NCI-H748 (cell line): ENCODE measurements around the gene CTNND1.

Source experiments
- DNase-seq: peaks from one replicate; lab custom pipeline; 2025; ENCODE audit not compliant: unreplicated experiment; lab: John Stamatoyannopoulos, UW

The CTNND1 gene

DNA sequence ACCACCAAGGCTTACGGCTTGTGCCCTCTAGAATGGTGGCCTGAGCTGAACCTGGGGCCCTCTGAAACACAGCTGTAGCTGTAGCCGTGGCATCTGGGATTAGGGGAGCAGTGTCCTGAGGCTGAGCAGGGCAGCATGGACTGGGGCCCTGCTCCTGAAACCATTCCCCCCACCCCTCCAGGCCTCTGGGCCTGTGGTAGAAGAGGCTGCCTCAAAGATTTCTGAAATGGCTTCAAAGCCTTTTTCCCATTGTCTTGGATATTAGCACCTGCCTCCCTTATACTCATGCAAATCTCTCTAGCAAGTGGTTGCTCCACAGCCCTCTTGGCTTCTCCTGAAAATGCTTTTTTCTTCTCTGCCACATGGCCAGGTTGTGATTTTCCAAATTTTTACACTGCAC, 106.9 kb downstream of the CTNND1 start:
- DNase-seq: no peak
